Hematopoietic multipotent progenitor cell treated with erythropoietin and hydrocortisone succinate and interleukin-3 and kit ligand, for 6 days (in vitro differentiated cells): Measurements from ENCODE around the gene TSPAN4.

Experiments used
- DNase-seq: peaks from one replicate; pipeline ENCODE4 v3.0.0-alpha.2; 2015

TSPAN4 gene, protein sequence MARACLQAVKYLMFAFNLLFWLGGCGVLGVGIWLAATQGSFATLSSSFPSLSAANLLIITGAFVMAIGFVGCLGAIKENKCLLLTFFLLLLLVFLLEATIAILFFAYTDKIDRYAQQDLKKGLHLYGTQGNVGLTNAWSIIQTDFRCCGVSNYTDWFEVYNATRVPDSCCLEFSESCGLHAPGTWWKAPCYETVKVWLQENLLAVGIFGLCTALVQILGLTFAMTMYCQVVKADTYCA

DNA sequence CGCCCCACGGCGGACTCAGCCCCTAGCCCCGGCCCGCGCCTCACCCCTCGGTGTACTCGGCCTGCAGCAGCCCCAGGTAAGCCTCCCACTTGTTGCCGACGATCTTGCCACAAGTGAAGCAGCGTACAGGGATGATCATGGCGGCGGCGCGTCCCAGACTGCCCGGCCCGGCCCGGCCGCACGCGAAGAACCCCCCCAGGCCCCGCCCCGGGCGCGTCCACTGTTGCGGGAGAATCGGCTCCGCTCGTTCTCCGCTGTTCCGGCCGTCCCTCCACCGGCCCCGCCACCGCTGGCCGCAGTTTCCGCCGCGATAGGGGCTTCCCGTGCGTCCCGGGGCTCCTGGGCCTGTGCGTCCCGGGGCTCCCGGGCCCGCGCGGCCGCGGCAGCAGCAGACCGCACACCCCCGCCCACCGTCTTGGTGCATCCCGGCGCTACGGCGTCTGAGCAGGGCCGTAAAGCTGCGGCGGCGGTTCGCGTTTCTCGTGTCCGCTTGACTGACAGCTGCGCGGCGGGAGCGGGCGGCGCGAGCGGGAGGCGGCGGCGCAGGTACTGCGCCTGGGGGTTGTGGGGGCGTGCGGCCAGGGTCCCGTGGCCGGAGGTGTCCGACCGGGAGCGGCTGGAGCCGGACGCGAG, at the start of gene TSPAN4, which contains the start of gene POLR2L:
TSPAN4 (plus strand) TSS at position 483 of the 633 bp plus-strand sequence. CDS start 7,453 bp downstream, outside the sequence.
POLR2L (minus strand) TSS at position 160 of the 633 bp plus-strand sequence; CDS start at position 139, 21 bp downstream.
- DNase-seq: peak; percentile 95

GRCh38 chr11:792873-793272, 49.8 kb upstream of the TSPAN4 start:
- no peak for DNase-seq

- no peak for DNase-seq
Observed at GRCh38 chr11:793556-793955, 49.1 kb upstream of the TSPAN4 start.

- no peak for DNase-seq
Observed at GRCh38 chr11:794013-794765, 48.5 kb upstream of the TSPAN4 start.

- no peak for DNase-seq
Observed at GRCh38 chr11:794766-795633, 47.7 kb upstream of the TSPAN4 start.

- peak; percentile 92 for DNase-seq
Observed at GRCh38 chr11:795634-796564, 46.8 kb upstream of the TSPAN4 start.

DNA sequence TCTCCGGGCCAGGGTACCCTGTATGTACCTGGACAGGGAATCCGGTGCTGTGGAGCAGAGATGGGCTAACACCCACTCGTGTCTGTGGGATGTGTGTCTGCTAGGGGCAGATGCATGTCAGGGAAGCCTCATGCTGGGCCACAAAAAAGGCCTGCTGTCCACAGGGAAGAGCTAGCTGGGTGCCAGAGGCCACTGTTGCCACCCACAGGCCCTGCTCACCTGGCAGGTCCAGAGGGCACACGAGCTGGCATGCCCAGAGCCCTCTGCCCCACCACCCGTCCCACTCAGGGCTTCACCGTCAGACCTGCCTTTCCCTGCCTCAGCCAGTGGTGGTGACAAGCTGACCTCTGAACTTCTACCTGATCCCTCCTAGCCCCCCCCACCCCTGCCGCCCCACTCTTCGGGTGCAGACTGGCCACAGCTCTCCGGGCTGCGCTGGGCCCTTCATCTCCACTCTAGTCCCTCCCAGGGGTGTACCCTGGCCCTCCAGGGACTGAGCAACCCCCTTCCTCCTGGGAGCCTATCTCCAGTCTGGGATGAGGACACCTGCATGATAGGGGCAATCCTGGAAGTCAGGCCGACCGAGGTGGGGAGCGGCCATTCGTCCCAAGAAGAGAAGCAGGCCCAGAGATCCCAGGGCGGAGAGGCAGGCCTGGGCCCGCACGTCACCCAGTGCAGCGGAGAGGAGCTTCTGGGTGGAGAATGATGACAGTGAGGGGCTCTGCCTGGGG, 45.9 kb upstream of the TSPAN4 start:
- DNase-seq: no peak

DNA sequence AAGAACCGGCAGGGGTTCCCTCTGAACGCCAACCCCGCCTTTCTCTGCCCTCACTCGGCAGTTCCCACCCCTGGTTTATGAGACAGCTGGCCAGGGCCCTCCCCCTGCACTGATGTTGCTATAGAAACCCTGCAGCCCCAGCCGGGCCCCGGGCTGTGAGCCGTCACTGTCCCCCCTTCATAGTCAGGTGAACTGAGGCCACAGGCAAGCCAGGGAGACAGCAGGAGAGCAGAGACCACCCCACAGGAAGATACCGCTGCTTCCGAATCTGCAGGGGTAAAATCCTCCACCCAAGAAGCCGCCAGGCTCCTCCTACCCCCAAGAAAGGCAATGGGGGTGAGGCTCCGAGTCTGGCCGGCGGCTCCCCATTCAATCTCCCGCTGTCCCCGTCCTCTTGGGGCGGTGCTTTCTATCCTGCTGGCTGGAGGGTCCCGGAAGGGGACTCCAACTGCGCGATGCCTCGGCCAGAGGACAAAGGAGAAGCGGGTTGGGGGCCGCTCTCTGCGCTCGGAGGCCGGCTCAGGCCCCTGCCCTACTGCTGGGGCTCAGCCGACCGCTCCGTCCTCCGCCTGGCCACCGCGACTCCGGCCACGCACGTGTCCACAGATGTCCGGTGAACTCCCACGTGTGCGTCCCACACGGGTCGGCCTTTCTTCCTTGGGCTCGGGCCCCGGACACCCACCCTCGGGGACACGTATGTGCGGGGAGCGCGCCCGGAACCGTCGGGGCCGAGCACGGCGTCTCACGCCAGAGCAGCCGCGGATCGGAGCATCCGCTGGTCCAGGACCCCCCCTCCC, 45.2 kb upstream of the TSPAN4 start:
- peak; percentile 86 for DNase-seq

DNA sequence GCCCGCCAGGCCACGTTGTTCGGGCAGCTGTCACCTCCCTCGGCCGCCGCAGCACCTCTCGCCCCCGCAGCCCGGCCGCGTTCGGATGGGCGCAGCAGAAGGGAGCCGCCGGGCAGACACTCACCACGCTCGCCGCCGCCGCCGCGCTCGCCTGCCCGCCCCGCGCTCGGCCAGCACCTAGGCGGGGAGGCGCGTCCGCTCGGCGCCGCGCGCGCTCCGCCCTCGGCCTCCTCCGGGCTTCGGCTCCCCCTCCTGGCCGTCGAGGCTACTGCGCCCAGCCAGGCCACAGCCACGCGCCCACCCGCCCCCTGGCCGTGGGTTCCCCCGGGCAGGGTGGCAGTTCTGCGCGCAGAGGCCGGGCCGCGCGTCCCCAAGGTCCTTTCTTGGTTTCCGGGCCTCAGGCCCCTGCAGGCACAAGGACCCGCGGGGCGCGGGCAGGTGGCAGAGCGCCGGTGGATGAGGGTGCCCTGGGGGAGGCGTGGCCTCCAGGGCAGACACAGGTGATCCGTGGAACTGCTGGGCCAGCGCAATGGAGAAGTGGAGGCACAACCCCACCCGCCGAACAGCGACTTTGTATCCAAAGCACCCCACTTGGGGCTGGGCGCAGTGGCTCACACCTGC, 44.4 kb upstream of the TSPAN4 start, which contains the start of gene SLC25A22:
SLC25A22 (minus strand) TSS at position 189 of the 621 bp plus-strand sequence. CDS start 3,275 bp downstream, outside the sequence.
- peak; percentile 88 for DNase-seq

- DNase-seq: no peak
Observed at GRCh38 chr11:799641-800316, 42.9 kb upstream of the TSPAN4 start.

DNA sequence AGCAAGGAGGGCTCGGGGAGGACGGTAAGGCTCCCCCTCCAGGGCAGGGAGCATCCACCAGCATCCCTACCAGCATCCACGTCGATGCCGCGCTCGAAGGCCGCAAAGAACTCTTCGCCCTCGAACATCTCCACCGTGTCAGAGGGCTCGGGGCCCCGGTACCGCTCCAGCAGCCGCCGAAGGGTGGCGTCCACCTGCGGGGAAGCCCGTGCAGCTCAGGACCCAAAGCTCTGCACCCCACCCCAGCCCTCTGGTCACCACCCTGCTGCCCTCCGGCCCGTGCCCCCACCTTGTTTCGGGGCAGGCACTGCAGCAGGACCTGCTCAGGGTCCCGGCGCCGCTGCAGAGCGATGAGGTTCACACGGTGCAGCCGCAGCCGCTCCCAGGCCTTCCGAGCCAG, 42.2 kb upstream of the TSPAN4 start:
- DNase-seq: no peak

DNA sequence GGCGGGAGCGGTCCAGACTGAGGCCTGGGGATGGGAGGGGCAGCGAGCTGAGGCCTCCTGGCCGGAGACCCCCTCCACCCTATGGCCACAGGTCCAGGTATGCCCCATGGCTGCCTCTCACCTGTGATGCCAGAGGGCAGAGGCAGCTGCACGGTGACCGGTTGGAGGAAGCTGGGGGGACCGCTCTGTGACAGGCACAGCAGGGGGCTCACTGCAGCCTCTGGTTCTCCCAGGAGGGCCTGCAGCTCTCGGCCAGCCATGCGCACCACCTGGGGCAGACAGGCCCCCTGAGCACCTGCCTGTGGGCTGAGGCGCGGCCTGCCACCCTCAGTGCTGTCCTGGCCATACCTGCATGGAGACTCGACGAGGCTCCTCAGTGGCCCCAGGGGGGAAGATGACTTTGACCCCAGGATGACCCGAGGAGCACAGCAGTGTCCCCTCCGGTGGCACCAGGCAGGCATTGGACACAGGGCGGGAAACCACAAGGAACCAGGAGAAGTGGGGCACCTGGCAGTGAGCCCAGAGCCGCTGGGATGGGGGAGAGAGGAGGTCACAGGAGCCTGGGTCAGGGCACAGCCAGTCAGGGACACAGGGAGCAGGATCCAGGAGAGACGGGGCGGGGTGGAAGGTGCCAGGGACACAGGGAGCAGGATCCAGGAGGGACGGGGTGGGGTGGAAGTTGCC, 41.4 kb upstream of the TSPAN4 start:
- DNase-seq: no peak

DNA sequence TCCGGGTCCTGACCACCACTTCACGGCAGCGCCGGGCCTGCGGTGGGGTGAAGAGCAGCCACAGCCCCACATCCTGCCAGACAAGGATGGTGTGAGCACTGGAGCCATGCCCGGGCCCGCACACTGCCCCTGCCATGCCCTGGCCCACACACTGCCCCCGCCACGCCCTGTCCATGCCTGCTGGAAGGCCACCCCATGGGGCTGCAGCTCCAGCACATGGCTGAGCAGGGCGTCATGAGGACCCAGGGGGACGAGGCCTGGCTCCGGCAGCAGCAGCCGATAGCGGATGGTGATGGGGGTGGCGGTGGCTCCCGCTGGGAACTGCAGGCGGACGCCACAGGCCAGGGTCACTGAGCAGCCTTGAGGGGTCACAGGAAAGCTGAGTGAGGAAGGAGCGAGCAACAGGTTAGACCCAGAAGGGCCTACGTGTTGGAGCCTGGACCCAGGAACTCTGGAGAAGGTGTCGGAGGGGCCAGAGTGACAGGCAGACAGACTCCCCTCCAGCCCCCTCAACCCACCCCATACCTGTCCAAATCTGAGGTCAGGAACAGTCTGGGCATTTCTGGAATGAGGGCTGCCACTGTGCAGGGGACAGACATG, 40.5 kb upstream of the TSPAN4 start:
- DNase-seq: no peak

- no peak for DNase-seq
Observed at GRCh38 chr11:802693-803466, 39.8 kb upstream of the TSPAN4 start.

GRCh38 chr11:803467-803742, 39.2 kb upstream of the TSPAN4 start:
- DNase-seq: no peak

DNA sequence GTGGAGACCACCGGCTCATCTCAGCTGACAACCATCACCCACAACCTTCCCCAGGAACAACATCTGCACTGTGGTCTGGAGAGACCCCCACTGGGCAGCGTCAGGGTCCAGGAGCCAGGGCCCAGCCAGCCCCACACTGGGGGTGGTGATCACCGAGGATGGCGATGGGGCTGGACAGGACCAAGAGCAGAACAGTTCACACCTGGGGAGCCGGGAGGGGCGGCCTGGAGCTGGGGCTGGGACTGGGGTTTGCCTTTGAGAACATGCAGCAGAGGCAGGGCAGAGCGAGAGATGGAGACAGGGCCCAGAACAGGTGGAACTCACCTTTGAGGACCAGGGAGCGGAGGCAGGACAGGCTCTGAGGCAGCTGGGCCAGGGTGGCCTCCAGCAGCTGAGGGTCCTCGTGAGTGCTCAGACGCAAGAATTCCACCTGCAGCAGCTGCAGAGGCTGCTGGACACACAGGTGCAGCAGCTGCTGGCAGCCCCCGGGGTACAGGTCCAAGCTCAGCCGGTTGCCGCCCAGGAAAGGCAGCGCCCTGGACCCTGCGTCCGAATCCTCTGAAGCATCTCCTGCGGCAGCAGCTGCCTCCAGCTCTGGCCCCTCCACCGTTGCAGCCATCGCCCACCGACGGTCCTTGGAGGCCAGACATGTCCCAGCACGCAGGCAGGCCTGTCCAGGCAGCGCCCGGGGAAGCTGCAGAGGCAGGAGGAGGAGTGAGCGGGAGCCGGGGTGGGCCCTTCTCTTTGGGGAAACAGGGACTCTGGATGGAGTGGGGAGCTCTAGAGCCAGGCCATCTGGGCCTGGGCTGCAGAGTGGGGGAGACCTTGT, 38.7 kb upstream of the TSPAN4 start:
- peak; percentile 35 for DNase-seq
